Mammary epithelial cell (primary cell): ENCODE data around the gene PDE4A.

ENCODE experiments used
- EZH2 ChIP-seq: IDR thresholded peaks from 2 replicates; pipeline ENCODE4 v1.6.1; 2012; ENCODE audit warnings: low read length, inconsistent platforms, borderline replicate concordance
- TF ChIP-seq, protein P1 (sequence below), 2 donors: IDR thresholded peaks in 1 of 2; conservative IDR thresholded peaks in 1 of 2; 2 replicates each; pipeline ENCODE4 v1.5.1; 2011 to 2012; ENCODE audit warnings: inconsistent platforms in 2 of 2, low read length in 2 of 2, mild to moderate bottlenecking in 2 of 2, control low read depth in 1 of 2, low read depth in 1 of 2; ENCODE audit not compliant: insufficient read depth in 1 of 2; ENCODE audit errors: extremely low read depth in 1 of 2

DNA sequence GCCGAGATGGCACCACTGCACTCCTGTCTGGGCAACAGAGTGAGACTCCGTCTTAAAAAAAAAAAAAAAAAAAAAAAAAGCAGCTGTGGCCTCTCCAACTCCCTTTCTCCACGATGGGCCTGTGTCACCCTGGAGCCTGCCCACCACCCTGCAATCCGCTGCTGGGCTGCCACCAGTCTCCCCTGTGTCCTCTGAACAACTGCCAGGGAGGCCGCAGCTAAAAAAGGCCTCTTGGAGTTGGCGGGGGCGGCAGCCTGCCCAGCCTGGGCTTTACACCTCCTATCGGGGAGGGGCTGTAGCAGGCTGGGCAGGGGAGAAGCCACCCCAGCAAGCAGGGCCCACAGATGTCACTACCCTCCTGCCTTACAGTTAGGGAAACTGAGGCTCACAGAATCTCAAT, 20.5 kb upstream of the PDE4A start:
- TF ChIP-seq, protein P1, sequence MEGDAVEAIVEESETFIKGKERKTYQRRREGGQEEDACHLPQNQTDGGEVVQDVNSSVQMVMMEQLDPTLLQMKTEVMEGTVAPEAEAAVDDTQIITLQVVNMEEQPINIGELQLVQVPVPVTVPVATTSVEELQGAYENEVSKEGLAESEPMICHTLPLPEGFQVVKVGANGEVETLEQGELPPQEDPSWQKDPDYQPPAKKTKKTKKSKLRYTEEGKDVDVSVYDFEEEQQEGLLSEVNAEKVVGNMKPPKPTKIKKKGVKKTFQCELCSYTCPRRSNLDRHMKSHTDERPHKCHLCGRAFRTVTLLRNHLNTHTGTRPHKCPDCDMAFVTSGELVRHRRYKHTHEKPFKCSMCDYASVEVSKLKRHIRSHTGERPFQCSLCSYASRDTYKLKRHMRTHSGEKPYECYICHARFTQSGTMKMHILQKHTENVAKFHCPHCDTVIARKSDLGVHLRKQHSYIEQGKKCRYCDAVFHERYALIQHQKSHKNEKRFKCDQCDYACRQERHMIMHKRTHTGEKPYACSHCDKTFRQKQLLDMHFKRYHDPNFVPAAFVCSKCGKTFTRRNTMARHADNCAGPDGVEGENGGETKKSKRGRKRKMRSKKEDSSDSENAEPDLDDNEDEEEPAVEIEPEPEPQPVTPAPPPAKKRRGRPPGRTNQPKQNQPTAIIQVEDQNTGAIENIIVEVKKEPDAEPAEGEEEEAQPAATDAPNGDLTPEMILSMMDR (conservative IDR thresholded peaks at IDR 0.05 in 1 of 2, IDR thresholded peaks at IDR 0.05 in 1 of 2; ENCODE audit: extremely low read depth in 1 of 2, insufficient read depth in 1 of 2, low read depth in 1 of 2, low read length in 2 of 2) = no peak
- TF ChIP-seq EZH2 = no peak
